Keratinocyte (primary cell): ENCODE data around the gene TMCO6. TPM values are rescaled to one million over a fixed set of nuclear protein-coding genes. Genes with fewer than 3 reads are reported as not detected.

Source experiments
- DNase-seq: peaks from one replicate; pipeline ENCODE4 v3.0.0-alpha.2; 2011; ENCODE audit warnings: low read depth, missing footprints, low spot score
- FAIRE-seq: peaks from 2 replicates; lab custom pipeline; 2011; peaks lifted over from hg19 to GRCh38; lab: Jason Lieb, UNC
- H2AFZ ChIP-seq: 2 replicates; pipeline ENCODE4 v1.6.0; 2012; ENCODE audit warnings: low read length, control low read depth, inconsistent platforms; ENCODE audit not compliant: control insufficient read depth
- H3K27ac ChIP-seq: 2 replicates; pipeline ENCODE4 v1.5.1; 2011; ENCODE audit warnings: low read length; ENCODE audit not compliant: control insufficient read depth, insufficient read depth
- H3K27me3 ChIP-seq: 3 replicates; pipeline ENCODE4 v1.6.0; 2011; ENCODE audit warnings: low read length; ENCODE audit not compliant: control insufficient read depth, insufficient read depth; ENCODE audit errors: extremely low read depth
- H3K36me3 ChIP-seq, 2 experiments: 2 replicates in 1 of 2; 3 replicates in 1 of 2; pipeline ENCODE4 v1.5.1; 2011; ENCODE audit warnings: low read length in 2 of 2, mild to moderate bottlenecking in 1 of 2; ENCODE audit not compliant: control insufficient read depth in 2 of 2, insufficient read depth in 2 of 2; ENCODE audit errors: extremely low read depth in 1 of 2
- H3K4me1 ChIP-seq: 3 replicates; pipeline ENCODE4 v1.5.1; 2011; ENCODE audit warnings: low read length; ENCODE audit not compliant: control insufficient read depth, insufficient read depth; ENCODE audit errors: extremely low read depth
- H3K4me2 ChIP-seq: 3 replicates; pipeline ENCODE4 v1.6.0; 2011; ENCODE audit warnings: low read depth, low read length; ENCODE audit not compliant: control insufficient read depth, insufficient read depth; ENCODE audit errors: extremely low read depth
- H3K4me3 ChIP-seq, 3 experiments: fragments of 200-600 bp in 1 of 3; sonication (generic) in 1 of 3; 2 replicates in 2 of 3; 3 replicates in 1 of 3; pipeline ENCODE4 v1.5.1; 2011 to 2016; ENCODE audit warnings: low read length in 3 of 3, mild to moderate bottlenecking in 3 of 3, control low read depth in 2 of 3, inconsistent platforms in 1 of 3, low read depth in 1 of 3, mixed read lengths in 1 of 3, mixed run types in 1 of 3, moderate library complexity in 1 of 3; ENCODE audit not compliant: control insufficient read depth in 2 of 3, insufficient read depth in 2 of 3; ENCODE audit errors: extremely low read depth in 1 of 3
- H3K79me2 ChIP-seq: 2 replicates; pipeline ENCODE4 v1.6.0; 2012; ENCODE audit warnings: low read length; ENCODE audit not compliant: control insufficient read depth, insufficient read depth
- H3K9ac ChIP-seq: 3 replicates; pipeline ENCODE4 v1.6.0; 2011; ENCODE audit warnings: low read length; ENCODE audit not compliant: control insufficient read depth, insufficient read depth; ENCODE audit errors: extremely low read depth
- H3K9me1 ChIP-seq: 3 replicates; pipeline ENCODE4 v1.6.0; 2011; ENCODE audit warnings: low read length; ENCODE audit not compliant: control insufficient read depth, insufficient read depth; ENCODE audit errors: extremely low read depth
- H3K9me3 ChIP-seq: 2 replicates; pipeline ENCODE4 v1.5.1; 2012; ENCODE audit warnings: low read depth, low read length; ENCODE audit not compliant: control insufficient read depth
- H4K20me1 ChIP-seq: 3 replicates; pipeline ENCODE4 v1.6.0; 2011; ENCODE audit warnings: low read length; ENCODE audit not compliant: control insufficient read depth, insufficient read depth; ENCODE audit errors: extremely low read depth
- EZH2 ChIP-seq: IDR thresholded peaks from one replicate; pipeline ENCODE4 v1.6.1; 2012; ENCODE audit warnings: inconsistent platforms, mild to moderate bottlenecking, low read length, moderate library complexity
- dilution Hi-C: fragments of 300-500 bp; cut with MboI; formaldehyde crosslinking; loops from one replicate; pipeline ENCODE4 v1.7.0; 2020; ENCODE audit warnings: low sequenced_read_pairs; ENCODE audit not compliant: extremely low pct_ligation_motif_present
- polyA plus RNA-seq, 5 experiments: library from polyadenylated mRNA; depleted of rRNA in 3 of 5; stranded (reverse) in 3 of 5; stranded (forward) in 1 of 5; unstranded in 1 of 5; fragments of >200 nt; gene quantifications; 1 replicate in 1 of 5; 2 replicates in 3 of 5; 3 replicates in 1 of 5; pipeline versions ENCODE4 v1.2.1 to v1.2.3, GENCODE V29; 2011 to 2012; ENCODE audit warnings: missing spikeins in 2 of 5, low read depth in 1 of 5, low replicate concordance in 1 of 5
- TF ChIP-seq, protein P1 (sequence below), 3 experiments: IDR thresholded peaks in 1 of 3; conservative IDR thresholded peaks in 1 of 3; optimal IDR thresholded peaks in 1 of 3; 2 replicates in 2 of 3; 3 replicates in 1 of 3; pipeline versions ENCODE3 to v1.5.1; 2011; ENCODE audit warnings: low read length in 3 of 3, mild to moderate bottlenecking in 3 of 3, moderate library complexity in 2 of 3, control low read depth in 1 of 3, inconsistent platforms in 1 of 3; ENCODE audit not compliant: insufficient read depth in 2 of 3; ENCODE audit errors: extremely low read depth in 1 of 3

Gene TMCO6
- polyA plus RNA-seq, 1 donor (not counting 4 experiments of a cell fraction or from before 2014, with no cell fraction given): 7.6 TPM

DNA sequence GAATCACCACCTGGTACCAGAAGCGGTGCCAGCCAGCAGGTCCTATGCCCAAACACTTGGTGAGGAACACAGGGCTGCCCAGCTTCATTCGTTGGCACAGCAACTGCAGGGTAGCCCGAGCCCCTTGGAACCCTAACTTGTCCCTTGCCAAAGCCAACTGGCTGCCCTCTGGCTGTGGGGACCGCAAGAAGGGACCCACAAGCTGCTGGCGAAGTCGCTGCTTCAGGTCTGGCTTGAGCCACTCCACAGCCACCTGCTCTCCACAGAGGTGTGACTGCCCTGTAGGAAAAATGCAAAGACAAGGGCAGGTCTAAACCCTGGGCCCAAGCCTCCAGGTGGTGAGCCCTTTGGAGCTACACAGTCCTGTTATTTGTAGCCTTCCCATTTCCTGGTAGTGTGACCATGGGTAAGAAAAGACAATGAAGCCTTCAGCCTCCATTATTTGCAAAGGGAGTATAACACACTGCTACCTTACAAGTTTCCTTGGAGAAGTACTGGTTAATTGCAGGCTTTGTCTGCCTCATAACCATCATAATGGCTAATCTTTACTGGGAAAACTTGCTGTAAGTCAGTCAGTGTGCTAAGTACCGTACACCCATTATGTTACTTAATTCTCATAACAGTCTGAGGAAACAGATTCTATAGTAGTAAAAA, 32.3 kb downstream of the TMCO6 start:
- H3K79me2 ChIP-seq: peaks cover 18% of the 10 kb centered on the region
- no peak overlapping the region for H3K9ac ChIP-seq
- peaks cover 38 to 40% of the 10 kb centered on the region in 2 experiments for H3K36me3 ChIP-seq
- no peak overlapping the region for H3K4me3 ChIP-seq
- TF ChIP-seq, protein P1, sequence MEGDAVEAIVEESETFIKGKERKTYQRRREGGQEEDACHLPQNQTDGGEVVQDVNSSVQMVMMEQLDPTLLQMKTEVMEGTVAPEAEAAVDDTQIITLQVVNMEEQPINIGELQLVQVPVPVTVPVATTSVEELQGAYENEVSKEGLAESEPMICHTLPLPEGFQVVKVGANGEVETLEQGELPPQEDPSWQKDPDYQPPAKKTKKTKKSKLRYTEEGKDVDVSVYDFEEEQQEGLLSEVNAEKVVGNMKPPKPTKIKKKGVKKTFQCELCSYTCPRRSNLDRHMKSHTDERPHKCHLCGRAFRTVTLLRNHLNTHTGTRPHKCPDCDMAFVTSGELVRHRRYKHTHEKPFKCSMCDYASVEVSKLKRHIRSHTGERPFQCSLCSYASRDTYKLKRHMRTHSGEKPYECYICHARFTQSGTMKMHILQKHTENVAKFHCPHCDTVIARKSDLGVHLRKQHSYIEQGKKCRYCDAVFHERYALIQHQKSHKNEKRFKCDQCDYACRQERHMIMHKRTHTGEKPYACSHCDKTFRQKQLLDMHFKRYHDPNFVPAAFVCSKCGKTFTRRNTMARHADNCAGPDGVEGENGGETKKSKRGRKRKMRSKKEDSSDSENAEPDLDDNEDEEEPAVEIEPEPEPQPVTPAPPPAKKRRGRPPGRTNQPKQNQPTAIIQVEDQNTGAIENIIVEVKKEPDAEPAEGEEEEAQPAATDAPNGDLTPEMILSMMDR (optimal IDR thresholded peaks at IDR 0.05 in 1 of 3, IDR thresholded peaks at IDR 0.05 in 1 of 3, conservative IDR thresholded peaks at IDR 0.05 in 1 of 3; ENCODE audit: extremely low read depth in 1 of 3, insufficient read depth in 2 of 3, low read length in 3 of 3): no peak
- no peak for TF ChIP-seq EZH2
- H3K4me2 ChIP-seq: no peak overlapping the region
- H4K20me1 ChIP-seq: no peaks in the 10 kb centered on the region
- no peak overlapping the region for H3K27ac ChIP-seq
- DNase-seq (no peak), FAIRE-seq (no peak)
- dilution Hi-C loops: no loop called here
- no peaks in the 10 kb centered on the region for H3K27me3 ChIP-seq
- no peaks in the 10 kb centered on the region for H3K9me1 ChIP-seq
- H3K9me3 ChIP-seq: no peaks in the 10 kb centered on the region
- no peaks in the 10 kb centered on the region for H3K4me1 ChIP-seq
- no peak overlapping the region for H2AFZ ChIP-seq

DNA sequence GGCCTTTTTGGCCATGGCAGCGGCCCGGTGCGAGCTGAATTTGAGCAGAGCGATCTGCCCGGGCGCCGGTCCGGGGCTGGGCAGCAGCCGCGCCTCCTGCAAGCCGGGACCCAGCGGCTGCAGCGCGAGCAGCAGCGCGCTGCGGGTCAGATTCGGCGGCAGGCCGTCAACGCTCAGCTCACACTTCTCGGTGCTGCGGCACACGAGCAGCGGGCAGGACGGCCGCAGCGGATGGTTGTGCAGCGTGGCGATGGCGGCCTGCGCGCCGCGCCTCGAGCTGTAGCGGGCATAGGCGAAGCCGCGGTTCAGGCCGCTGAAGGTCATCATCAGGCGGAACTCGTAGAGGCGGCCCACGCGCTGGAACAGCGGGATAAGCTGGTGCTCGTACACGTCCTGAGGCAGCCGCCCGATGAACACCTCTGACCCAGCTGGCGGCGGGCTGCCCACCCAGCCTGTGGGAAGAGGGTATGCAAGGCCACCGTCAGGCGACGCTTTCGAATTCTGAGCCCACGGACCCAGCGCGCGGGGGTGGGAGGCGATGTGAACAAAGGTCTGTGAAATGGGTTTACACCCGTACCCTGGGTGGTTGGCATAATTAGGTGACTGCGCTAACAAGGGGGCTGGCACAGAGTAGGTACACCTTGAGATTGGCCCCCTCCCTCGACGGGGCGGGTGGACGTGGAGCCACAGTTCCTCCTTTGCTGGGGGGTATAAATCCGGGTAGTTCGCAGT, 33.4 kb downstream of the TMCO6 start:
- H3K4me2 ChIP-seq: peak overlapping the region; percentile 4
- dilution Hi-C loops: no loop called here
- peaks cover 8% of the 10 kb centered on the region for H3K79me2 ChIP-seq
- no peak overlapping the region for H3K27ac ChIP-seq
- no peak for FAIRE-seq
- H3K4me3 ChIP-seq: no peak overlapping the region
- H3K4me1 ChIP-seq: no peaks in the 10 kb centered on the region
- H2AFZ ChIP-seq: no peak overlapping the region
- H4K20me1 ChIP-seq: no peaks in the 10 kb centered on the region
- no peak overlapping the region for H3K9ac ChIP-seq
- TF ChIP-seq, protein P1 (optimal IDR thresholded peaks at IDR 0.05 in 1 of 3, IDR thresholded peaks at IDR 0.05 in 1 of 3, conservative IDR thresholded peaks at IDR 0.05 in 1 of 3; ENCODE audit: extremely low read depth in 1 of 3, insufficient read depth in 2 of 3, low read length in 3 of 3): no peak
- no peak for TF ChIP-seq EZH2
- H3K9me3 ChIP-seq: no peaks in the 10 kb centered on the region
- no peaks in the 10 kb centered on the region for H3K9me1 ChIP-seq
- DNase-seq: no peak
- no peaks in the 10 kb centered on the region for H3K27me3 ChIP-seq
- peaks cover 43 to 47% of the 10 kb centered on the region in 2 experiments for H3K36me3 ChIP-seq
